ENCODE data around the gene ZNRF3.
"Not testable (repeated sequence)": the region's sequence is repeated elsewhere in the genome, so short reads cannot be mapped to it uniquely, and the experiment has no call there.

Gene ZNRF3

GRCh38 chr22:28989035-28989464 is 105.7 kb downstream of the ZNRF3 start:
- no peak for DNase-seq

- no peak for DNase-seq
These were observed 106.1 kb downstream of the ZNRF3 start for GRCh38 chr22:28989484-28989883.

GRCh38 chr22:28989912-28990311 is 106.5 kb downstream of the ZNRF3 start:
- DNase-seq, result no peak

GRCh38 chr22:28992565-28993356 is 109.4 kb downstream of the ZNRF3 start:
- no peak for DNase-seq

GRCh38 chr22:28994522-28994921 is 111.2 kb downstream of the ZNRF3 start:
- DNase-seq, result no peak

GRCh38 chr22:28995551-28995950 is 112.2 kb downstream of the ZNRF3 start:
- DNase-seq, result no peak

- no peak for DNase-seq
These were observed 114.0 kb downstream of the ZNRF3 start for GRCh38 chr22:28997342-28997741.

- DNase-seq, result no peak
These were observed 115.3 kb downstream of the ZNRF3 start for GRCh38 chr22:28998681-28999080.

GRCh38 chr22:28999510-28999909 is 116.1 kb downstream of the ZNRF3 start:
- no peak for DNase-seq

GRCh38 chr22:28999919-29000556 is 116.7 kb downstream of the ZNRF3 start:
- no peak for DNase-seq

- DNase-seq, result no peak
These were observed 117.3 kb downstream of the ZNRF3 start for GRCh38 chr22:29000641-29001040.

- DNase-seq, result no peak
These were observed 119.2 kb downstream of the ZNRF3 start for GRCh38 chr22:29002603-29003002.

- no peak for DNase-seq
These were observed 120.2 kb downstream of the ZNRF3 start for GRCh38 chr22:29003552-29003951.

- no peak for DNase-seq
These were observed 120.7 kb downstream of the ZNRF3 start for GRCh38 chr22:29003975-29004646.

GRCh38 chr22:29004647-29005371 is 121.4 kb downstream of the ZNRF3 start:
- no peak for DNase-seq

- not testable (repeated sequence) for DNase-seq
These were observed 122.4 kb downstream of the ZNRF3 start for GRCh38 chr22:29005754-29006153.

- DNase-seq, result no peak
These were observed 123.0 kb downstream of the ZNRF3 start for GRCh38 chr22:29006346-29006745.

- no peak for DNase-seq
These were observed 125.8 kb downstream of the ZNRF3 start for GRCh38 chr22:29009148-29009547.

GRCh38 chr22:29011240-29012100 is 128.1 kb downstream of the ZNRF3 start:
- DNase-seq, result no peak

GRCh38 chr22:29012101-29012433 is 128.7 kb downstream of the ZNRF3 start:
- no peak for DNase-seq

GRCh38 chr22:29012952-29013351 is 129.6 kb downstream of the ZNRF3 start:
- no peak for DNase-seq

GRCh38 chr22:29014293-29014692 is 130.9 kb downstream of the ZNRF3 start:
- DNase-seq, result no peak
